Measurements from ENCODE around the gene FOXL3.

Gene FOXL3

GRCh38 chr7:335358-336148 is 45.6 kb downstream of the FOXL3 start:
- TF ChIP-seq CTCF (IDR thresholded peaks at IDR 0.05), result no peak

- TF ChIP-seq CTCF (IDR thresholded peaks at IDR 0.05), result no peak
These were observed 47.0 kb downstream of the FOXL3 start for GRCh38 chr7:336810-337566.

GRCh38 chr7:337567-337951 is 47.6 kb downstream of the FOXL3 start:
- TF ChIP-seq CTCF (IDR thresholded peaks at IDR 0.05), result no peak

- TF ChIP-seq CTCF (IDR thresholded peaks at IDR 0.05), result no peak
These were observed 48.5 kb downstream of the FOXL3 start for GRCh38 chr7:338295-339061.

- no peak for TF ChIP-seq CTCF (IDR thresholded peaks at IDR 0.05)
These were observed 49.0 kb downstream of the FOXL3 start for GRCh38 chr7:339062-339342.

- no peak for TF ChIP-seq CTCF (IDR thresholded peaks at IDR 0.05)
These were observed 49.7 kb downstream of the FOXL3 start for GRCh38 chr7:339696-340095.

GRCh38 chr7:340200-340937 is 50.4 kb downstream of the FOXL3 start:
- TF ChIP-seq CTCF (IDR thresholded peaks at IDR 0.05), result no peak
